Neural cell (in vitro differentiated cells): ENCODE data around the gene PM20D2.

Source experiments
- POLR2AphosphoS5 ChIP-seq: IDR thresholded peaks from 2 replicates; pipeline ENCODE4 v1.6.1; 2012
- TF ChIP-seq, protein P1 (sequence below): fragments of 450-650 bp; IDR thresholded peaks from 2 replicates; pipeline ENCODE4 v1.5.1; 2014; ENCODE audit warnings: antibody characterized with exemption, mild to moderate bottlenecking, moderate library complexity; ENCODE audit not compliant: poor library complexity, severe bottlenecking

GRCh38 chr6:89212472-89212871 is 66.6 kb downstream of the PM20D2 start:
- TF ChIP-seq, protein P1, sequence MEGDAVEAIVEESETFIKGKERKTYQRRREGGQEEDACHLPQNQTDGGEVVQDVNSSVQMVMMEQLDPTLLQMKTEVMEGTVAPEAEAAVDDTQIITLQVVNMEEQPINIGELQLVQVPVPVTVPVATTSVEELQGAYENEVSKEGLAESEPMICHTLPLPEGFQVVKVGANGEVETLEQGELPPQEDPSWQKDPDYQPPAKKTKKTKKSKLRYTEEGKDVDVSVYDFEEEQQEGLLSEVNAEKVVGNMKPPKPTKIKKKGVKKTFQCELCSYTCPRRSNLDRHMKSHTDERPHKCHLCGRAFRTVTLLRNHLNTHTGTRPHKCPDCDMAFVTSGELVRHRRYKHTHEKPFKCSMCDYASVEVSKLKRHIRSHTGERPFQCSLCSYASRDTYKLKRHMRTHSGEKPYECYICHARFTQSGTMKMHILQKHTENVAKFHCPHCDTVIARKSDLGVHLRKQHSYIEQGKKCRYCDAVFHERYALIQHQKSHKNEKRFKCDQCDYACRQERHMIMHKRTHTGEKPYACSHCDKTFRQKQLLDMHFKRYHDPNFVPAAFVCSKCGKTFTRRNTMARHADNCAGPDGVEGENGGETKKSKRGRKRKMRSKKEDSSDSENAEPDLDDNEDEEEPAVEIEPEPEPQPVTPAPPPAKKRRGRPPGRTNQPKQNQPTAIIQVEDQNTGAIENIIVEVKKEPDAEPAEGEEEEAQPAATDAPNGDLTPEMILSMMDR, result no peak
- no peak for TF ChIP-seq POLR2AphosphoS5
